CD4-positive, alpha-beta memory T cell (primary cell): ENCODE data around the gene NKAIN2. TPM values are rescaled to one million over a fixed set of nuclear protein-coding genes. Genes with fewer than 3 reads are reported as not detected.
"Not testable (repeated sequence)": the region's sequence is repeated elsewhere in the genome, so short reads cannot be mapped to it uniquely, and the experiment has no call there.

Source experiments
- CTCF ChIA-PET: fragments of 350-600 bp; sonication (Branson Sonifier 250); formaldehyde crosslinking; loops from one replicate; lab custom pipeline; 2021; ENCODE audit warnings: inconsistent platforms; ENCODE audit not compliant: partially characterized antibody; lab: Charles Lee
- POLR2A ChIA-PET: fragments of 350-600 bp; sonication (Branson Sonifier 250); formaldehyde crosslinking; loops from one replicate; lab custom pipeline; 2021; ENCODE audit not compliant: partially characterized antibody; lab: Charles Lee
- DNase-seq, 5 donors: peaks; one replicate each; pipeline versions ENCODE4 v3.0.0 to v3.0.0-alpha.2; 2020 to 2022; ENCODE audit warnings: mixed read lengths in 1 of 5
- H3K27ac ChIP-seq: one replicate; pipeline ENCODE4 v1.7.0; 2013; ENCODE audit warnings: low read depth, low read length
- H3K27me3 ChIP-seq: 2 replicates; pipeline ENCODE4 v1.7.0; 2013; ENCODE audit warnings: mild to moderate bottlenecking, low read length, moderate library complexity; ENCODE audit not compliant: insufficient read depth
- H3K36me3 ChIP-seq: 2 replicates; pipeline ENCODE4 v1.7.0; 2013; ENCODE audit warnings: mild to moderate bottlenecking, low read length, moderate library complexity; ENCODE audit not compliant: insufficient read depth
- H3K4me1 ChIP-seq: 2 replicates; pipeline ENCODE4 v1.7.0; 2013; ENCODE audit warnings: mild to moderate bottlenecking, low read length, moderate library complexity; ENCODE audit not compliant: insufficient read depth
- H3K4me3 ChIP-seq, 2 donors: one replicate each; pipeline ENCODE4 v1.7.0; 2013; ENCODE audit warnings: low read length in 2 of 2, mild to moderate bottlenecking in 1 of 2
- H3K9me3 ChIP-seq, 2 donors: one replicate each; pipeline ENCODE4 v1.7.0; 2013; ENCODE audit warnings: low read length in 2 of 2, control low read depth in 1 of 2; ENCODE audit not compliant: control insufficient read depth in 1 of 2
- H3K27ac Mint-ChIP-seq, 7 donors: one replicate each; pipeline ENCODE4 v1.8.0; 2020 to 2021; ENCODE audit warnings: mixed read lengths in 7 of 7, mild to moderate bottlenecking in 6 of 7, inconsistent platforms in 3 of 7, moderate library complexity in 3 of 7
- H3K27me3 Mint-ChIP-seq, 2 donors: one replicate each; pipeline ENCODE4 v1.8.0; 2020 to 2021; ENCODE audit warnings: mixed read lengths in 2 of 2
- H3K36me3 Mint-ChIP-seq, 2 donors: one replicate each; pipeline ENCODE4 v1.8.0; 2020 to 2021; ENCODE audit warnings: mixed read lengths in 2 of 2, inconsistent platforms in 1 of 2, mild to moderate bottlenecking in 1 of 2
- H3K4me1 Mint-ChIP-seq, 4 donors: one replicate each; pipeline ENCODE4 v1.8.0; 2020 to 2021; ENCODE audit warnings: mixed read lengths in 4 of 4, mild to moderate bottlenecking in 1 of 4
- H3K4me3 Mint-ChIP-seq, 8 donors: one replicate each; pipeline ENCODE4 v1.8.0; 2020 to 2021; ENCODE audit warnings: mixed read lengths in 8 of 8, mild to moderate bottlenecking in 7 of 8, moderate library complexity in 6 of 8, inconsistent platforms in 3 of 8
- H3K9me3 Mint-ChIP-seq, 8 donors: one replicate each; pipeline ENCODE4 v1.8.0; 2020 to 2021; ENCODE audit warnings: mixed read lengths in 8 of 8, mild to moderate bottlenecking in 5 of 8, inconsistent platforms in 3 of 8, moderate library complexity in 1 of 8
- intact Hi-C: fragments of 100-400 bp; cut with micrococcal nuclease; formaldehyde crosslinking; loops from one replicate; pipeline ENCODE4 v1.15.1; 2023
- polyA plus RNA-seq, 2 donors: library from polyadenylated mRNA; unstranded; fragments of 300-500 nt; fragmentation: Illumina TruSeq; gene quantifications; one replicate each; pipeline ENCODE4 v1.2.3, GENCODE V29; 2021
- total RNA-seq, 2 experiments: library from RNA; stranded (reverse); gene quantifications; one replicate each; pipeline ENCODE4 v1.2.3, GENCODE V29; 2021

NKAIN2 gene
- total and polyA plus RNA-seq, 4 experiments from 2014 or later, result not detected

DNA sequence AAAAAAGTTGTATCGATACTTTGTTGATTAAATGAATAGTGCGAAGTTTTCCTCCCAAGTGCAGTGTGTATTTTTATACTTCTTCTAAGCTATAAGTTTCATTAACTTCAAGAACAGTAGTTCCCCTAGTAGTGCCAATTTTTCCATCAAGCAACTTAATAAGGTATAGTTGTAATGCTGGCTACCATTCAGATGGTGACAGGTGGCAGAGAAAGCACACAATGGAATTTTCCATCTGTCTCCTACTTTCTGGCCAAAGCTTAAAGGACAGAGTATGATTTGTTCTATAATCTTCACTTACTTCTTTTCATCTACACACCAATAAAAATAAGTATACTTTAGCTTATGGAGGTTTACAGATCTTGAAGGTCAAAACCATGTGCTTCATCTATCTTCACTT lies 431.1 kb downstream of the NKAIN2 start:
- Mint-ChIP-seq H3K4me1 (no peaks in the 10 kb centered on the region), H3K9me3 (peaks cover 0 to 23% (median 3%) of the 10 kb centered on the region in 8 donors), H3K36me3 (no peaks in the 10 kb centered on the region), H3K4me3 (no peak overlapping the region), H3K27me3 (no peaks in the 10 kb centered on the region), H3K27ac (no peak overlapping the region)
- DNase-seq, result no peak
- no peaks in the 10 kb centered on the region for H3K9me3 ChIP-seq
- no peak overlapping the region for H3K27ac ChIP-seq
- CTCF ChIA-PET, result no interaction called here
- H3K4me3 ChIP-seq, result no peak overlapping the region
- no peaks in the 10 kb centered on the region for H3K36me3 ChIP-seq
- intact Hi-C loops, result no loop called here
- no peaks in the 10 kb centered on the region for H3K27me3 ChIP-seq
- H3K4me1 ChIP-seq, result no peaks in the 10 kb centered on the region
- POLR2A ChIA-PET, result no interaction called here

DNA sequence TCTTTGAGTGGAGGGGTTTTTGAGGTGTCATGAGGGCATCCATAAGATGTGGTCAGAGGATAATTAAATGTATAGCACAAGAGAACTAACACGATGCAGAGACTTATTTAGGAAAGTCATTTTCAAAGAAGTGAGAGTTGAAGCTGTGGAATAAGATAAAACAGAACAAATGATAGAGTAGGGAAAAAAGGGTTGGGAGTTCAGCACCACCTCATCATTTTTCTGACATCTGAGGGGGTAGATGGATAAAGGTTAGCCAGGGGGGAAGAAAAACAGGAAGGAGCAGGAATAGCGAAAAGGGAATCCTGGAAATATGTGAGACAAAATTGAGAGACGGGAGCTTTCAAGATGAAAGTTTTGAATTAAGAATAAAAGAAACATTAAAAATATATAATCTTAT lies 434.2 kb downstream of the NKAIN2 start:
- H3K4me1 Mint-ChIP-seq, result no peaks in the 10 kb centered on the region
- intact Hi-C loops, result no loop called here
- no peak overlapping the region for H3K4me3 Mint-ChIP-seq
- Histone ChIP-seq H3K27ac (no peak overlapping the region), H3K4me3 (no peak overlapping the region), H3K9me3 (no peaks in the 10 kb centered on the region), H3K27me3 (no peaks in the 10 kb centered on the region), H3K36me3 (no peaks in the 10 kb centered on the region), H3K4me1 (no peaks in the 10 kb centered on the region)
- H3K36me3 Mint-ChIP-seq, result no peaks in the 10 kb centered on the region
- ChIA-PET CTCF (no interaction called here), POLR2A (no interaction called here)
- no peak for DNase-seq
- no peaks in the 10 kb centered on the region for H3K27me3 Mint-ChIP-seq
- no peak overlapping the region for H3K27ac Mint-ChIP-seq
- H3K9me3 Mint-ChIP-seq, result peaks cover 0 to 18% (median 7%) of the 10 kb centered on the region in 8 donors

DNA sequence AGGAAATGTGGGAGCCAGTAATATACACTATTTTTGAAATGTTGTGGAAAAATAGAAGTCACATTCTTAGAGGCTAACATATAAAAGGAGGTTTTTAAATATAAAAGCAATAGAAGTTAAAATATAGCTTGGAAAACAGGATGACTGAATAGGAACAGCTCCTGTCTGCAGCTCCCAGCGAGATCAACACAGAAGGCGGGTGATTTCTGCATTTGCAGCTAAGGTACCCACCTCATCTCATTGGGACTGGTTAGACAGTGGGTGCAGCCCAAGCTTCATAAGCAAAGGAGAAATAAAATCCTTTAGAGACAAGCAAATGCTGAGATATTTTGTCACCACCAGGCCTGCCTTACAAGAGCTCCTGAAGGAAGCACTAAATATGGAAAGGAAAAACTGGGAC lies 434.7 kb downstream of the NKAIN2 start:
- intact Hi-C loops, CTCF ChIA-PET, H3K27me3 ChIP-seq: not testable (repeated sequence)

DNA sequence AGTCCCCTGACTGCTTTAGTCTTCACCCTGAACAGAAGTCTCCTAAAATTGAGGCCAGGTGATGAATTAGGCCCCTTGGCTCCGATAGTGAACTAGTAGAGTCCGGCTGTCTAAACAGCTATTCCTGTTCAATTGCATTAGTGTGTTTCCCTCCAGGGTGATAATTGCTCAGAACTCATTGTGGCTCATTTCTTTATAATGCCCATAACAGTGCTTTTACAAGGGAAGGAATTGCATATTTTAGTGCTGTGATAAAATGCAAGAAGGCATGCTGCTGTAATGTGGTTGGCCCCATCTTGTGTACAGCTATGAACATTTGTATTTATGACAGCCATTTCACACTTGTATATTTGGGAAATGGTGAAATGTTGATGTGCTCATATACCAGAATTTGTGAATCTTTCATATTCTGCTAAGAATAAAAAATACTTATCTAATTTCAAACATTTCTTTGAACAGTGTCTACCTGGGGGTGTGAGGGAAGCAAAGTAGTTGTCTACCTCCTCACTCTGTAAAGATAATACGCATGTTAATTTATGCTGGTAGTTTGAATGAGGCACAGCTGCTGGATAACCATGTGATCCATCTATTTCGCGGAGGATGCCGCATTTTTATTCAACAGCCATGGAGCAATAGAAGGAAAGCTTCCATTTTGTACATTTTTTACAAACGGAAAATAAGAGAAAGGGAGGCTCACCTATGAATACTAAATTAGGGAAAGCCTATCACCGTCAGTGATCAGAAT lies 451.4 kb downstream of the NKAIN2 start:
- H3K9me3 Mint-ChIP-seq, result peaks cover 0 to 4% (median 2%) of the 10 kb centered on the region in 8 donors
- H3K36me3 Mint-ChIP-seq, result no peaks in the 10 kb centered on the region
- Histone ChIP-seq H3K27ac (no peak overlapping the region), H3K4me1 (no peaks in the 10 kb centered on the region), H3K27me3 (no peaks in the 10 kb centered on the region), H3K4me3 (no peak overlapping the region), H3K36me3 (no peaks in the 10 kb centered on the region), H3K9me3 (no peaks in the 10 kb centered on the region)
- H3K27ac Mint-ChIP-seq, result no peak overlapping the region
- no peaks in the 10 kb centered on the region for H3K4me1 Mint-ChIP-seq
- H3K27me3 Mint-ChIP-seq, result no peaks in the 10 kb centered on the region
- no peak overlapping the region for H3K4me3 Mint-ChIP-seq
- CTCF ChIA-PET, result no interaction called here
- intact Hi-C loops, result no loop called here
- DNase-seq, result no peak
- POLR2A ChIA-PET, result no interaction called here

More for the DNA sequence above, 434.7 kb downstream of the NKAIN2 start:
- H3K9me3 Mint-ChIP-seq, result peaks cover 0 to 17% (median 6%) of the 10 kb centered on the region in 8 donors
- H3K9me3 ChIP-seq, H3K36me3 Mint-ChIP-seq, H3K27me3 Mint-ChIP-seq, H3K4me3 ChIP-seq, H3K4me3 Mint-ChIP-seq, H3K27ac ChIP-seq, DNase-seq, H3K4me1 ChIP-seq, H3K27ac Mint-ChIP-seq, H3K4me1 Mint-ChIP-seq, H3K36me3 ChIP-seq, POLR2A ChIA-PET: not testable (repeated sequence)

DNA sequence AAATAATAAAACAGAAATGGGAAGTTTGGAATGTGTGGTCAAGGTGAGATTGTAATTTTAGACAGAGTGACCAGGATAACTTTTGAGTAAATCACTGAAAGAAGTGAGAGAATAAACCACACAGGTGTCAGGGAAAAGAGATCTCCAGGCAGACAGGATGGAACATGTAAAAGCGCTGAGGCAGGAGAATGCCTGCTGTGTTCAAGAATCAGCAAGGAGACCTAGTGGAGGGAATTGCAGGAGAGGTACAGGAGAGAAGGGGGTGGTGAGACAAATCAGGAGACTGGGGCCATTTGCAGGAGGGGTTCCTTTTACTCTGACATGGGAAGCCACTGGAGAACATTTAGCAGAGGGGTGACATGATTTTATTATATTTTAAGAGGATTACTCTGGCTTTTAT lies 456.7 kb downstream of the NKAIN2 start:
- intact Hi-C loops, result no loop called here
- Mint-ChIP-seq H3K9me3 (peaks cover 0 to 4% (median 1%) of the 10 kb centered on the region in 8 donors), H3K4me1 (no peaks in the 10 kb centered on the region), H3K27me3 (no peaks in the 10 kb centered on the region), H3K4me3 (no peak overlapping the region), H3K27ac (no peak overlapping the region), H3K36me3 (no peaks in the 10 kb centered on the region)
- POLR2A ChIA-PET, result no interaction called here
- H3K4me1 ChIP-seq, result no peaks in the 10 kb centered on the region
- H3K27ac ChIP-seq, result no peak overlapping the region
- no peaks in the 10 kb centered on the region for H3K9me3 ChIP-seq
- no peak overlapping the region for H3K4me3 ChIP-seq
- no peaks in the 10 kb centered on the region for H3K27me3 ChIP-seq
- no peak for DNase-seq
- no peaks in the 10 kb centered on the region for H3K36me3 ChIP-seq
- CTCF ChIA-PET, result no interaction called here

DNA sequence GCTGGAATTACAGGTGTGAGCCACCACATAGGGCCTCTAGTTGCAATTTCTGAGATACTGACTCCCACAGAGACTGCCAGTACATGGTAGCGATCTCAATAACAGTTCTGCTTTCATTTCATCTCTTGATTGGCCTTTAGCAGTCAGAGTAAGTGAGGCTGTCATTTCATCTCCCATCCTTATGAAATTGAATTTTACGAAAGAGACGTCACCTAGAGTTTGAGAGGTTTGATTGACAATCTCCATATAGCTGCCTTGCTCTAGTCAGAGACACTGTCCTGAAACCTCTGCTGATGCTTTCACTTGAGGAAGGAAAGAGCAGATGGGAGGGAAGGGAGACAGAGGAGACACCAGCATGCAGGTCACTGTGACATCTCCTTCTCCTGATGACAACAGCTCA lies 466.1 kb downstream of the NKAIN2 start:
- H3K9me3 Mint-ChIP-seq, result peaks cover 0 to 10% (median 6%) of the 10 kb centered on the region in 8 donors

DNA sequence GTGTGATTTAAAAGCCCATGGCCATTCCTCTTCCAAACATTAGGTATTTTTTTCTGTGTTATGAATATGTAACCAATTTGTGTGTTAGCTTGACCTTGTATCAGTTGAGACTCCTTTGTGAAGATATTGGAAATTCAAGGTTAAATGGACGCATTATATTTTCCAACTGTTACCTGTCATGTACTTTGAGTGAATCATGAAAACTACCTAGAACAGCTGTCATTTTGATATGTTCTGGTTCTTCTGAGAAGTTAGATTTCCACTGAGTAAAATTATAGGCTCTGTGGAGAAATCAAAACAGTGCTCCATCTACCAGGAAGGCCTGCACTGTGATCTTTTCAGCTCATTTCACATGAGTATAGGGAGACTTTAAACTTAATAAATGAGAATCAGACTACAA lies 470.0 kb downstream of the NKAIN2 start:
- Histone ChIP-seq H3K27ac (no peak overlapping the region), H3K4me1 (no peaks in the 10 kb centered on the region), H3K27me3 (no peaks in the 10 kb centered on the region), H3K4me3 (no peak overlapping the region), H3K36me3 (no peaks in the 10 kb centered on the region), H3K9me3 (no peaks in the 10 kb centered on the region)
- no peak for DNase-seq
- POLR2A ChIA-PET, result no interaction called here
- H3K27ac Mint-ChIP-seq, result no peak overlapping the region
- H3K36me3 Mint-ChIP-seq, result no peaks in the 10 kb centered on the region
- intact Hi-C loops, result no loop called here
- H3K4me3 Mint-ChIP-seq, result no peak overlapping the region
- H3K4me1 Mint-ChIP-seq, result no peaks in the 10 kb centered on the region
- H3K9me3 Mint-ChIP-seq, result peaks cover 0 to 10% (median 6%) of the 10 kb centered on the region in 8 donors
- CTCF ChIA-PET, result no interaction called here
- no peaks in the 10 kb centered on the region for H3K27me3 Mint-ChIP-seq

More for the DNA sequence above, 466.1 kb downstream of the NKAIN2 start:
- no peaks in the 10 kb centered on the region for H3K9me3 ChIP-seq
- no peak overlapping the region for H3K4me3 ChIP-seq
- no peaks in the 10 kb centered on the region for H3K27me3 Mint-ChIP-seq
- no peaks in the 10 kb centered on the region for H3K4me1 ChIP-seq
- no peaks in the 10 kb centered on the region for H3K4me1 Mint-ChIP-seq
- POLR2A ChIA-PET, result no interaction called here
- H3K36me3 ChIP-seq, result no peaks in the 10 kb centered on the region
- intact Hi-C loops, result no loop called here
- DNase-seq, result no peak
- CTCF ChIA-PET, result no interaction called here
- no peaks in the 10 kb centered on the region for H3K27me3 ChIP-seq
- no peak overlapping the region for H3K27ac Mint-ChIP-seq
- no peak overlapping the region for H3K27ac ChIP-seq
- H3K4me3 Mint-ChIP-seq, result no peak overlapping the region
- no peaks in the 10 kb centered on the region for H3K36me3 Mint-ChIP-seq
